ENCODE measurements around the gene ZNF80. TPM values are rescaled to one million over a fixed set of nuclear protein-coding genes. Genes with fewer than 3 reads are reported as not detected.
"Not testable (repeated sequence)": the region's sequence is repeated elsewhere in the genome, so short reads cannot be mapped to it uniquely, and the experiment has no call there.

Gene ZNF80
- total and polyA plus RNA-seq, 2 donors (not counting 1 experiment from before 2014, with no cell fraction given) = not detected

DNA sequence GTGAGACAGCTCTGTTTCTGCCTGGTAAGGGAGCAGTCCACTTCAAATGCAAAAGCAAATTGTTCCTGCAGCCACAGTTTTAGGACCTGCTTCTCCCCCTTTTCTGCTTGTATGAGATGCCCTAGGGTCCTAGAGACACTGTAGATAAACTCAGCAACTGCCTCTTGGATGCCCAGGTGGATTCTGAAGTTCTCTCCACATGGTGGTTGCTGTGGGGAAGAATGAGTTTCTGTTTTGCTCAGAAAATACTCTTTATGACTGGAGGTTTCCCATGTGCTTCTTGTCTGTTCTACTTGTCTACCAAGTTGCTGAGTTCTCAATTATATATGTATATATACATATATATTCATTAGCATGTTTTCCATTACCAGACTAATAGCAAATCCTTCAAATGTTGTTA lies 5.6 kb upstream of the ZNF80 start:
- Histone ChIP-seq H3K79me2 (ENCODE audit: control insufficient read depth, insufficient read depth, low read length) (no peaks in the 10 kb centered on the region), H3K4me2 (ENCODE audit: extremely low read depth, insufficient read depth, low read length) (no peak overlapping the region), H3K27me3 (ENCODE audit: control insufficient read depth, insufficient read depth, low read length) (no peaks in the 10 kb centered on the region), H2AFZ (ENCODE audit: low read length) (no peak overlapping the region), H3K9me3 (ENCODE audit: control insufficient read depth, insufficient read depth, low read depth, low read length) (no peaks in the 10 kb centered on the region), H4K20me1 (ENCODE audit: control insufficient read depth, extremely low read depth, insufficient read depth, low read length) (no peaks in the 10 kb centered on the region), H3K4me1 (ENCODE audit: control insufficient read depth, extremely low read depth, insufficient read depth, low read length) (no peaks in the 10 kb centered on the region), H3K36me3 (ENCODE audit: control insufficient read depth, insufficient read depth, low read length) (no peaks in the 10 kb centered on the region), H3K4me3 (replicated peaks in 1 of 4; ENCODE audit: control extremely low read depth in 1 of 4, insufficient read depth in 1 of 4, low read depth in 3 of 4, low read length in 4 of 4) (no peak overlapping the region), H3K9ac (ENCODE audit: insufficient read depth, low read length) (no peak overlapping the region), H3K27ac (ENCODE audit: insufficient read depth, low read length) (no peak overlapping the region)
- TF ChIP-seq EZH2 (IDR thresholded peaks at IDR 0.05; ENCODE audit: low read length, missing control alignments) (no peak), CTCF (conservative IDR thresholded peaks at IDR 0.05 in 1 of 2, IDR thresholded peaks at IDR 0.05 in 1 of 2; ENCODE audit: low read depth in 1 of 2, low read length in 2 of 2) (no peak)
- DNase-seq (ENCODE audit: low read depth in 2 of 2) = no peak

GRCh38 chr3:114241262-114241661 lies 3.9 kb upstream of the ZNF80 start:
- Histone ChIP-seq H4K20me1 (ENCODE audit: control insufficient read depth, extremely low read depth, insufficient read depth, low read length) (no peaks in the 10 kb centered on the region), H3K79me2 (ENCODE audit: control insufficient read depth, insufficient read depth, low read length) (no peaks in the 10 kb centered on the region), H3K36me3 (ENCODE audit: control insufficient read depth, insufficient read depth, low read length) (no peaks in the 10 kb centered on the region), H3K4me3 (replicated peaks in 1 of 4; ENCODE audit: control extremely low read depth in 1 of 4, insufficient read depth in 1 of 4, low read depth in 3 of 4, low read length in 4 of 4) (no peak overlapping the region), H3K27ac (ENCODE audit: insufficient read depth, low read length) (no peak overlapping the region), H3K4me1 (ENCODE audit: control insufficient read depth, extremely low read depth, insufficient read depth, low read length) (no peaks in the 10 kb centered on the region), H2AFZ (ENCODE audit: low read length) (no peak overlapping the region), H3K9ac (ENCODE audit: insufficient read depth, low read length) (no peak overlapping the region), H3K4me2 (ENCODE audit: extremely low read depth, insufficient read depth, low read length) (no peak overlapping the region), H3K27me3 (ENCODE audit: control insufficient read depth, insufficient read depth, low read length) (no peaks in the 10 kb centered on the region), H3K9me3 (ENCODE audit: control insufficient read depth, insufficient read depth, low read depth, low read length) (no peaks in the 10 kb centered on the region)
- no peak for DNase-seq (ENCODE audit: low read depth in 2 of 2)
- TF ChIP-seq EZH2 (IDR thresholded peaks at IDR 0.05; ENCODE audit: low read length, missing control alignments) (no peak), CTCF (conservative IDR thresholded peaks at IDR 0.05 in 1 of 2, IDR thresholded peaks at IDR 0.05 in 1 of 2; ENCODE audit: low read depth in 1 of 2, low read length in 2 of 2) (no peak)

DNA sequence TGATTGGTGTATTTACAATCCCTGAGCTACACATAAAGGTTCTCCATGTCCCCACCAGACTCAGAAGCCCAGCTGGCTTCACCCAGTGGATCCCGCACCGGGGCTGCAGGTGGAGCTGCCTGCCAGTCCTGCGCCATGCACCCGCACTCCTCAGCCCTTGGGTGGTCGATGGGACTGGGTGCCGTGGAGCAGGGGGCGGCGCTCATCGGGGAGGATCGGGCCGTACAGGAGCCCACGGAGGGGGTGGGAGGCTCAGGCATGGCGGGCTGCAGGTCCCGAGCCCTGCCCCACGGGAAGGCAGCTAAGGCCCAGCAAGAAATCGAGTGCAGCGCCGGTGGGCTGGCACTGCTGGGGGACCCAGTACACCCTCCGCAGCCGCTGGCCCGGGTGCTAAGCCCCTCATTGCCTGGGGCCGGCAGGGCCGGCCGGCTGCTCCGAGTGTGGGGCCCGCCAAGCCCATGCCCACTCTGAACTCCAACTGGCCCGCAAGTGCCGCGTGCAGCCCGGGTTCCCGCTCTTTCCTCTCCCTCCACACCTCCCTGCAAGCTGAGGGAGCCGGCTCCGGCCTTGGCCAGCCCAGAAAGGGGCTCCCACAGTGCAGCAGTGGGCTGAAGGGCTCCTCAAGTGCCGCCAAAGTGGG lies 888 bp upstream of the ZNF80 start:
- not testable (repeated sequence) for H3K27me3 ChIP-seq (ENCODE audit: control insufficient read depth, insufficient read depth, low read length); H4K20me1 ChIP-seq (ENCODE audit: control insufficient read depth, extremely low read depth, insufficient read depth, low read length); H3K4me1 ChIP-seq (ENCODE audit: control insufficient read depth, extremely low read depth, insufficient read depth, low read length); H3K36me3 ChIP-seq (ENCODE audit: control insufficient read depth, insufficient read depth, low read length); H3K4me3 ChIP-seq (replicated peaks in 1 of 4; ENCODE audit: control extremely low read depth in 1 of 4, insufficient read depth in 1 of 4, low read depth in 3 of 4, low read length in 4 of 4); H2AFZ ChIP-seq (ENCODE audit: low read length); H3K4me2 ChIP-seq (ENCODE audit: extremely low read depth, insufficient read depth, low read length); DNase-seq (ENCODE audit: low read depth in 2 of 2); H3K9ac ChIP-seq (ENCODE audit: insufficient read depth, low read length); H3K27ac ChIP-seq (ENCODE audit: insufficient read depth, low read length); H3K79me2 ChIP-seq (ENCODE audit: control insufficient read depth, insufficient read depth, low read length); H3K9me3 ChIP-seq (ENCODE audit: control insufficient read depth, insufficient read depth, low read depth, low read length)

All from fibroblast of lung (primary cell).